Esophagus muscularis mucosa (tissue), 3 donors: ENCODE results near the gene TATDN2.

Experiments
- POLR2A ChIP-seq: fragments of 450-650 bp; IDR thresholded peaks from one replicate; pipeline ENCODE4 v1.6.1; 2017; ENCODE audit warnings: antibody characterized with exemption, moderate library complexity, mild to moderate bottlenecking, low read depth
- POLR2AphosphoS5 ChIP-seq, 2 donors: sonication (generic); formaldehyde crosslinking; IDR thresholded peaks; one replicate each; pipeline ENCODE4 v1.6.1; 2017; ENCODE audit warnings: antibody characterized with exemption in 2 of 2
- TF ChIP-seq, protein P1 (sequence below), 3 experiments: fragments of 200-600 bp in 2 of 3; fragments of 450-650 bp in 1 of 3; sonication (generic) in 2 of 3; IDR thresholded peaks; one replicate each; pipeline ENCODE4 v1.5.1; 2017 to 2019; ENCODE audit warnings: antibody characterized with exemption in 3 of 3, mild to moderate bottlenecking in 2 of 3, moderate library complexity in 1 of 3

DNA sequence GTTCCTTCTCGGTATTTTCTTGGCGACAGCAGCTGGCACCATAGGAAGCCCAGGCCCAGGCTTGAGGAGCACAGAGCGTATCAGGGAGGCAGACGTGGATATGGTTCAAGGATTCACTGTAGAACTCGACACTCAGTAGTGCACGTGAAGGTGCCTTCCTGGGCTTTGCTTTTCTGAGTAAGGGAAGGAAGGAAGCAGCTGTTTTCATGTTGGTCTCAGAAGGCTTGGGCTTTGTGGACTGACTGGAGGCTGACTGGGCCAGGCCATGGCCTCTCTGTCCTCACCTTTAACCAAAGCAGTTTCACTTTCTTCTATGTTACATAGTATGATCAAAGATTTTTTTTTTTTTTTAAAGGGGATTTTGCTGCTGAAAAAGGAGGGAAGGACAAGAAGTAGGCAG lies 51.4 kb downstream of the TATDN2 start:
- TF ChIP-seq, protein P1, sequence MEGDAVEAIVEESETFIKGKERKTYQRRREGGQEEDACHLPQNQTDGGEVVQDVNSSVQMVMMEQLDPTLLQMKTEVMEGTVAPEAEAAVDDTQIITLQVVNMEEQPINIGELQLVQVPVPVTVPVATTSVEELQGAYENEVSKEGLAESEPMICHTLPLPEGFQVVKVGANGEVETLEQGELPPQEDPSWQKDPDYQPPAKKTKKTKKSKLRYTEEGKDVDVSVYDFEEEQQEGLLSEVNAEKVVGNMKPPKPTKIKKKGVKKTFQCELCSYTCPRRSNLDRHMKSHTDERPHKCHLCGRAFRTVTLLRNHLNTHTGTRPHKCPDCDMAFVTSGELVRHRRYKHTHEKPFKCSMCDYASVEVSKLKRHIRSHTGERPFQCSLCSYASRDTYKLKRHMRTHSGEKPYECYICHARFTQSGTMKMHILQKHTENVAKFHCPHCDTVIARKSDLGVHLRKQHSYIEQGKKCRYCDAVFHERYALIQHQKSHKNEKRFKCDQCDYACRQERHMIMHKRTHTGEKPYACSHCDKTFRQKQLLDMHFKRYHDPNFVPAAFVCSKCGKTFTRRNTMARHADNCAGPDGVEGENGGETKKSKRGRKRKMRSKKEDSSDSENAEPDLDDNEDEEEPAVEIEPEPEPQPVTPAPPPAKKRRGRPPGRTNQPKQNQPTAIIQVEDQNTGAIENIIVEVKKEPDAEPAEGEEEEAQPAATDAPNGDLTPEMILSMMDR (IDR thresholded peaks at IDR 0.05), result no peak
- TF ChIP-seq POLR2AphosphoS5 (IDR thresholded peaks at IDR 0.05), result no peak
- TF ChIP-seq POLR2A, result no peak
